ENCODE results near the gene OBSCN. TPM values are rescaled to one million over a fixed set of nuclear protein-coding genes. Genes with fewer than 3 reads are reported as not detected.
A peak's percentile ranks its signal among the peaks of the same experiment; 100 is the strongest.

The OBSCN gene
- total and polyA plus RNA-seq, 11 donors: 155 to 524 (median 354) TPM

- no peaks in the 10 kb centered on the region for H3K27me3 ChIP-seq
- DNase-seq (no peak), ATAC-seq (no peak)
- intact Hi-C loops (cut with DNase I): loop anchor here in 1 of 10 donors (5.0 kb wide), 1 partner anchor 44 kb away; no protein-coding TSS in a partner anchor
- H3K4me1 ChIP-seq: peaks cover 0 to 42% (median 5%) of the 10 kb centered on the region in 12 donors
- 65 to 74% (median 69%) methylated on average over 5 of the region's 5 CpGs for WGBS, 4 donors
- no peak overlapping the region for H3K4me3 ChIP-seq
- H3K27ac ChIP-seq: peak overlapping the region in 1 of 12 donors; percentile 32
- peaks cover 0 to 17% (median 0%) of the 10 kb centered on the region in 12 donors for H3K9me3 ChIP-seq
- TF ChIP-seq CTCF (IDR thresholded peaks at IDR 0.05): no peak
- no peak for TF ChIP-seq POLR2A (IDR thresholded peaks at IDR 0.05)
- peaks cover 0 to 91% (median 46%) of the 10 kb centered on the region in 9 donors for H3K36me3 ChIP-seq
Measured at GRCh38 chr1:228228601-228229074, 20.8 kb downstream of the OBSCN start.

- intact Hi-C loops (cut with DNase I): no loop called here
- DNase-seq (no peak), ATAC-seq (no peak)
- peaks cover 0 to 26% (median 4%) of the 10 kb centered on the region in 12 donors for H3K4me1 ChIP-seq
- no peak overlapping the region for H3K4me3 ChIP-seq
- no peak for TF ChIP-seq CTCF (IDR thresholded peaks at IDR 0.05)
- no peak for TF ChIP-seq POLR2A (IDR thresholded peaks at IDR 0.05)
- H3K36me3 ChIP-seq: peaks cover 0 to 77% (median 24%) of the 10 kb centered on the region in 9 donors
- H3K27me3 ChIP-seq: no peaks in the 10 kb centered on the region
- 58 to 70% (median 59%) methylated on average over 2 of the region's 2 CpGs for WGBS, 4 donors
- H3K27ac ChIP-seq: no peak overlapping the region
- H3K9me3 ChIP-seq: no peaks in the 10 kb centered on the region
Measured at GRCh38 chr1:228231189-228231588, 23.3 kb downstream of the OBSCN start.

GRCh38 chr1:228233136-228233535 lies 25.3 kb downstream of the OBSCN start:
- Histone ChIP-seq H3K27me3 (no peaks in the 10 kb centered on the region), H3K9me3 (no peaks in the 10 kb centered on the region), H3K27ac (no peak overlapping the region), H3K4me3 (no peak overlapping the region), H3K4me1 (peaks cover 0 to 18% (median 0%) of the 10 kb centered on the region in 12 donors), H3K36me3 (peaks cover 0 to 77% (median 5%) of the 10 kb centered on the region in 9 donors)
- DNase-seq (no peak), ATAC-seq (no peak)
- TF ChIP-seq POLR2A (IDR thresholded peaks at IDR 0.05) (no peak), CTCF (IDR thresholded peaks at IDR 0.05) (no peak)
- intact Hi-C loops (cut with DNase I): no loop called here
- 56 to 92% (median 68%) methylated on average over 1 of the region's 1 CpG for WGBS, 4 donors

- no peak overlapping the region for H3K4me3 ChIP-seq
- H3K9me3 ChIP-seq: no peaks in the 10 kb centered on the region
- intact Hi-C loops (cut with DNase I): no loop called here
- no peak for DNase-seq
- no peaks in the 10 kb centered on the region for H3K27me3 ChIP-seq
- no peak overlapping the region for H3K27ac ChIP-seq
- H3K4me1 ChIP-seq: peaks cover 0 to 20% (median 0%) of the 10 kb centered on the region in 12 donors
- peaks cover 0 to 77% (median 17%) of the 10 kb centered on the region in 9 donors for H3K36me3 ChIP-seq
- no peak for ATAC-seq
- TF ChIP-seq CTCF (IDR thresholded peaks at IDR 0.05) (no peak), POLR2A (IDR thresholded peaks at IDR 0.05) (no peak)
- 74 to 88% (median 84%) methylated on average over 2 of the region's 2 CpGs for WGBS, 4 donors
Measured at GRCh38 chr1:228234921-228235320, 27.1 kb downstream of the OBSCN start.

Measured in heart left ventricle (tissue), 16 donors.